Effector memory CD4-positive, alpha-beta T cell (primary cell): ENCODE results near the gene TSPEAR.
"Not testable (repeated sequence)": the region's sequence is repeated elsewhere in the genome, so short reads cannot be mapped to it uniquely, and the experiment has no call there.

Experiments
- DNase-seq, 3 donors: peaks; one replicate each; pipeline ENCODE4 v3.0.0-alpha.2; 2020
- H3K27ac ChIP-seq: 2 replicates; pipeline ENCODE4 v1.7.0; 2013; ENCODE audit warnings: mild to moderate bottlenecking, low read length, moderate library complexity; ENCODE audit not compliant: insufficient read depth, poor library complexity, severe bottlenecking
- H3K27me3 ChIP-seq: replicated peaks from 2 replicates; pipeline ENCODE4 v1.7.0; 2013; ENCODE audit warnings: mild to moderate bottlenecking, low read length; ENCODE audit not compliant: insufficient read depth, control insufficient read depth, poor library complexity, severe bottlenecking
- H3K36me3 ChIP-seq: 2 replicates; pipeline ENCODE4 v1.7.0; 2013; ENCODE audit warnings: mild to moderate bottlenecking, low read length, moderate library complexity; ENCODE audit not compliant: control insufficient read depth, insufficient read depth
- H3K4me1 ChIP-seq: 2 replicates; pipeline ENCODE4 v1.7.0; 2013; ENCODE audit warnings: low read length, mild to moderate bottlenecking; ENCODE audit not compliant: control insufficient read depth, insufficient read depth, poor library complexity, severe bottlenecking
- H3K4me3 ChIP-seq: 2 replicates; pipeline ENCODE4 v1.7.0; 2013; ENCODE audit warnings: low read length, low read depth, mild to moderate bottlenecking; ENCODE audit not compliant: insufficient read depth, poor library complexity, severe bottlenecking
- H3K9me3 ChIP-seq: 2 replicates; pipeline ENCODE4 v1.7.0; 2013; ENCODE audit warnings: mild to moderate bottlenecking, low read length, moderate library complexity; ENCODE audit not compliant: control insufficient read depth

TSPEAR gene

DNA sequence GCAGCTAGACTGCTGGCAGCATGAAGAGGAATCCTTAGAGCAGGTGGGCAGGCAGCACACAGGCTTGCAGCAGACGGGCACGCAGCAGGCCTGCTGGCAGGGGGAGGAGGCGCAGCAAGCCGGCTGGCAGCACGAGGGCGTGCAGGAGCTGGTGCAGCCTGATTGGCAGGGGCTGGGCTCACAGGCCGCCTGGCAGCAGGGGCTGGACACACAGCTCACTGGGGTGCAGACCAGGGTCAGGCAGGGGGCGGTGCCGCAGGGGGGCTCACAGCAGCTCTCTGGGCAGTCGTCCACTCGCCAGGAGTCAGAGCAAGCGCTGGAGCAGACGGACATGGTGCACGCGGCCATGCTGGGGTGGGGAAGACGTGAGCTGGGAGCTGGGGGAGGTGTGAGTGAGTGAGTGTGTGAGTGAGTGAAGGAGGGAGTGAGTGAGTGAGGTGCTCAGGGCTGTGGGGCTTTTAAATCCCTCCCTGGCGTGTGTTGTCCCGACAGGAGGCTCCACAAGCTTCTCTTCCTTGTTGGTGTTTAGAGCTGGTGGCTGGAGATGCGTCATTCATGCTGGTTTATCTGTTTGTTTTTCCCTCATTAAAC lies 131.0 kb downstream of the TSPEAR start, which contains the start of gene KRTAP10-5:
TSS of gene KRTAP10-5 (minus strand) at position 374 of the 591 bp plus-strand sequence. CDS start at position 348, 26 bp downstream.
- H3K4me3 ChIP-seq, H3K36me3 ChIP-seq, H3K27ac ChIP-seq, DNase-seq, H3K9me3 ChIP-seq, H3K4me1 ChIP-seq, H3K27me3 ChIP-seq: not testable (repeated sequence)

DNA sequence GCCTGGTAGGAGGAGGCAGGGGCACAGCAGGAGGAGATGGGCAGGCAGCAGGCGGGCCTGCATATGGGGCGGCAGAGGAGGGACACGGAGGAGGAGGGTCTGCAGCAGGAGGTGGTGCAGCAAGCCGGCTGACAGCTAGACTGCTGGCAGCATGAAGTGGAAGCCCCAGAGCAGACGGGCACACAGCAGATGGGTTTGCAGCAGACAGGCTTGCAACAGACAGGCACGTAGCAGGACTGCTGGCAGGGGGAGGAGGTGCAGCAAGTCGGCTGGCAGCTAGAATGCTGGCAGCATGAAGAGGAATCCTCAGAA lies 131.6 kb downstream of the TSPEAR start:
- H3K36me3 ChIP-seq = no peaks in the 10 kb centered on the region
- H3K27me3 ChIP-seq = no peaks in the 10 kb centered on the region
- H3K4me1 ChIP-seq = no peaks in the 10 kb centered on the region
- H3K4me3 ChIP-seq = no peak overlapping the region
- peaks cover 8% of the 10 kb centered on the region for H3K9me3 ChIP-seq
- no peak for DNase-seq
- no peak overlapping the region for H3K27ac ChIP-seq

DNA sequence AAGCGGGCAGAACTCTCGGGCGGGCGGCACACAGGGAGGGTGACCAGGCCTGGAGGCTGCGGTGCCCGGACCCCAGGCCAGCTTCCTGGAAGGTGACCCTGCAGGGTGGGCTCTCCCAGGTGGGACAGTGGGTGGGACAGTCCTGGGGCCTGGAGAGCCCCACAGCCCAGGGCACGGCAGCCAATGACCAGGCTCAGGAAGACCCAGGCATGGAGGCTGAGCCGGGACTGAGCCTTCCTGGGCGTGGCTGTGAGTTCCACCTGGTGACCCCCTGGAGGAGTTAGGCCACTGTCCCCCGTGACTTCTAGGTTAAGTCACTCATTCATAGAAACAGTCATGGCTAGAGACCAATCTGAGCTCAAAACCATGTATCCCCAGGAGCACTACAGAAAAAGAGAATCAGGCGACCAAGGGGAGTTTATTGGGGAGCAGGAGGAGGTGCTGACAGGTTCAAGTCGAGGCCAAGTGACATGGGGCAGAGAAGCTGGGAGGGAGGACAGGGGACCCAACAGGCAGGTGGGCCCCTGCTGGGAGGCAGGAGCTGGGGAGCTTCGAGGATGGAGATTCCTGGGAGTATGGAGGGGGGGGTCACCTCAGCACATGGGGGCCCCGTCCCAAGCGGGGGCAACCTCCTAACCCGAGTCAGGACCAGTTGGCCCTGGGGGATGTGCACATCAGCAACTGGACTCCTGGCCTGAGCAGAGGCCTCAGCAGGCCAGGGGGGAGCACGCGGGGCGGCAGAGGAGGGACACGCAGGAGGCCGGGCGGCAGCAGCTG lies 132.1 kb downstream of the TSPEAR start:
- Histone ChIP-seq H3K9me3 (peaks cover 8% of the 10 kb centered on the region), H3K27me3 (no peaks in the 10 kb centered on the region), H3K36me3 (no peaks in the 10 kb centered on the region), H3K4me3 (no peak overlapping the region), H3K27ac (no peak overlapping the region), H3K4me1 (no peaks in the 10 kb centered on the region)
- DNase-seq = no peak

DNA sequence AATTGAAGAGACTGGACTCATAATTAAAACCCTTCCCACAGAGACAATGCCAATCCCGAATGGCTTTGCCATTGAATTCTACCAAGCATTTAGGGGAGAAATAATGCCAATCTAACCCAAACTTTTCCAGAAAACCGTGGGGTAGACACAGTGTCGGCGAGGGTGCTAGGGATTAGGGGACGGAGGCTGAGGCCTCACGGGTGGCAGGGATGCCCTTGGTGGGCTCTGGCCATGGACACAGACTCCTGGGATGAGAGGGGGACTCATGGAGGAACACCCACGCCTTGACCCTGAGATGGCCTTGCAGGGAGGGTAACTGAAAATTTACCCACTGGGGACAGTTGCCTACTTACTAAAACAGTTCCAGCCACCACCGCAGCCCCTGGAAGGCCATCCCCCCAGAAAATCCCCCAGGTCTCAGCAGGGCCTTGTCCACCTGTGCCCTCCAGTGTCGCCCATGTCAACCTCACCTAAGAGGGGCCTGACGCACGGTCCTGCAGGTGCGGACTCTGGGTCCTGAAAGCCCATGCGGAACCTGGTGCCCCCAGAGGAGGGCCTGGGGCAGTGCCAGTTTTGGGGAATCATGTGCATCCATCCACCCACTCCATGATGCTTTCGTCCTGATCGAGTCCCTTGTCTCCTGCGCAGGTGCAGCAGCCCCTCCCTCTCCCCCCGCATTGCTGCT lies 132.9 kb downstream of the TSPEAR start:
- no peaks in the 10 kb centered on the region for H3K4me1 ChIP-seq
- H3K9me3 ChIP-seq = peaks cover 8% of the 10 kb centered on the region
- H3K27me3 ChIP-seq = no peaks in the 10 kb centered on the region
- no peak overlapping the region for H3K4me3 ChIP-seq
- DNase-seq = no peak
- H3K36me3 ChIP-seq = no peaks in the 10 kb centered on the region
- no peak overlapping the region for H3K27ac ChIP-seq

DNA sequence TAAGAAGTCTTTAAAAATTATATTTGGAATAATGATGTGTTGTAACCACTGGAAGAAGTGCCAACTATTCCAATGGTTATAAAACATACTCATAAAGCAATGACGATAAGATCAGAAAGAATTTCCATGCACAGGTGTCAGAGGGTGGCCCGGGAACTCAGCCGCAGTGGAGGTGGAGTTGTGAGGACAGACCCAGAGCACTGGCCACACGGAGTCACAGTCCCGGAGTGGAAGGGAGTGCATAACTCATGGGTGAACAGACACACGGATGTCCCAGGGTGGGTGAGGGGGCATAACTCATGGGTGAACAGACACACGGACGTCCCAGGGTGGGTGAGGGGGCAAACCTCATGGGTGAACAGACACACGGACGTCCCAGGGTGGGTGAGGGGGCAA lies 135.3 kb downstream of the TSPEAR start:
- no peak for DNase-seq
- H3K27ac ChIP-seq = no peak overlapping the region
- H3K27me3 ChIP-seq = no peaks in the 10 kb centered on the region
- H3K4me1 ChIP-seq = no peaks in the 10 kb centered on the region
- H3K9me3 ChIP-seq = no peaks in the 10 kb centered on the region
- H3K36me3 ChIP-seq = no peaks in the 10 kb centered on the region
- H3K4me3 ChIP-seq = no peak overlapping the region

DNA sequence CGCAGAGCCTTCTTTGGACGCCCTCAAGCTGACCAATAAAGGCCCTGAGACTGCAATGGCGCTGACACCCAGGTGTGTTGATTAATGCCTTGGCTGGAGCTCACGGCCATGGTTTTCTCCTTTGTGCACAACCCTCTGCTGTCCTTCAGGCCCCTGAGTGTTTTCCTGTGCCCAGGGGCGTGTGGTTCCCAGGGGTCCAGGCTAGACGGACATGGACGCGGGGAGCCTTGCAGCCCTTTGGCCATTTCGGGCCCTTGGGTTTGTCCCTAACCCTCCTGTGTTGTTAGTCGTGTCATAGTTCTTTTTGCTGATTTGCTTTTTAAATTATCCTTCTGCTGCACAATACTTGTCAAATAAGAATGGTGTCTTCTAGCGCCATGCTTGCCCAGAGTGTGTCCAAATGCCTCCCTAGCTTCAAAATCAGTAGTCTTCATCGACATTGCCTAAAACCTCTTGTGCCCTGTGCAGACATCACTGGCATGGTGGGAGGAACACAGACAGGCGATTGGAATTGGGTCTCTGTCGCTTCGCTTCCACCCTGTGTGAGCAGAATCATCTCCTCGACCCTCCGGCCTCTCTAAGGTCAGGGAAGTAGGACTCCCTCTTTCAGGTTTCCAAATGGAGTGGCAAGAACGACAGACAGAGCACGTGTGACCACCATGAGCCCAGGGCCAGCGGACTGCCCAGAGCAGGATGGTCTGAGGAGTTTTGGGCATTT lies 135.9 kb downstream of the TSPEAR start:
- Histone ChIP-seq H3K27ac (no peak overlapping the region), H3K27me3 (no peaks in the 10 kb centered on the region), H3K4me1 (no peaks in the 10 kb centered on the region), H3K4me3 (no peak overlapping the region), H3K36me3 (no peaks in the 10 kb centered on the region), H3K9me3 (no peaks in the 10 kb centered on the region)
- no peak for DNase-seq

DNA sequence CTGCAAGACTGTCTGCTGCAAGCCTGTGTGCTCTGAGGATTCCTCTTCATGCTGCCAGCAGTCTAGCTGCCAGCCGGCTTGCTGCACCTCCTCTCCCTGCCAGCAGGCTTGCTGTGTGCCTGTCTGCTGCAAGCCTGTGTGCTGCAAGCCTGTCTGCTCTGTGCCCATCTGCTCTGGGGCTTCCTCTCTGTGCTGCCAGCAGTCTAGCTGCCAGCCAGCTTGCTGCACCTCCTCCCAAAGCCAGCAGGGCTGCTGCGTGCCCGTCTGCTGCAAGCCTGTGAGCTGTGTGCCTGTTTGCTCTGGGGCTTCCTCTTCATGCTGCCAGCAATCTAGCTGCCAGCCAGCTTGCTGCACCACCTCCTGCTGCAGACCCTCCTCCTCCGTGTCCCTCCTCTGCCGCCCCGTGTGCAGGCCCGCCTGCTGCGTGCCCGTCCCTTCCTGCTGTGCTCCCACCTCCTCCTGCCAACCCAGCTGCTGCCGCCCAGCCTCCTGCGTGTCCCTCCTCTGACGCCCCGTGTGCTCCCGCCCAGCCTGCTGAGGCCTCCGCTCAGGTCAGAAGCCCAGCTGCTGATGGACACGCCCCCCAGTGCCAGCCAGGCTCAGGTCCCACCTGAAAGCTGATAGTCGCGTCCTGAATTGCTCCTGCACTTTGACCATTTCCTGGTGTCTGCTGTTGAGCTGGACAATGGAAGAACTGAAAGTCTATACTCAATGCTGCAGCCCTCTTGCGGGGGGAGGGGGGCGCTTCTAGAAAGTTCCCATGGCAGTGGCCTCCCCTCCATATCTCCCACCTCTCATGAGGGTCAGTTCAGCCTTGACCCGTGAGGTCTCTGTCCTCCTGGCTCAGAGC lies 136.7 kb downstream of the TSPEAR start:
- Histone ChIP-seq H3K36me3 (no peaks in the 10 kb centered on the region), H3K27me3 (no peaks in the 10 kb centered on the region), H3K4me3 (no peak overlapping the region), H3K4me1 (no peaks in the 10 kb centered on the region), H3K27ac (no peak overlapping the region), H3K9me3 (no peaks in the 10 kb centered on the region)
- DNase-seq = no peak

DNA sequence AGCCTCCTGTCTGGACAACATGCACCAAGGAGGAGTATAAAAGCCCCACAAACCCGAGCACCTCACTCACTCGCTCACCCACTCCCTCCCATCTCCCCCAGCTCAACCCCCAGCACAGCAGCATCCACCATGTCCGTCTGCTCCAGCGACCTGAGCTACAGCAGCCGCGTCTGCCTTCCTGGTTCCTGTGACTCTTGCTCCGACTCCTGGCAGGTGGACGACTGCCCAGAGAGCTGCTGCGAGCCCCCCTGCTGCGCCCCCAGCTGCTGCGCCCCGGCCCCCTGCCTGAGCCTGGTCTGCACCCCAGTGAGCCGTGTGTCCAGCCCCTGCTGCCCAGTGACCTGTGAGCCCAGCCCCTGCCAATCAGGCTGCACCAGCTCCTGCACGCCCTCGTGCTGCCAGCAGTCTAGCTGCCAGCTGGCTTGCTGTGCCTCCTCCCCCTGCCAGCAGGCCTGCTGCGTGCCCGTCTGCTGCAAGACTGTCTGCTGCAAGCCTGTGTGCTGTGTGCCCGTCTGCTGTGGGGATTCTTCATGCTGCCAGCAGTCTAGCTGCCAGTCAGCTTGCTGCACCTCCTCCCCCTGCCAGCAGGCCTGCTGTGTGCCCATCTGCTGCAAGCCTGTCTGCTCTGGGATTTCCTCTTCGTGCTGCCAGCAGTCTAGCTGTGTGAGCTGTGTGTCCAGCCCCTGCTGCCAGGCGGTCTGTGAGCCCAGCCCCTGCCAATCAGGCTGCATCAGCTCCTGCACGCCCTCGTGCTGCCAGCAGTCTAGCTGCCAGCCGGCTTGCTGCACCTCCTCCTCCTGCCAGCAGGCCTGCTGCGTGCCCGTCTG lies 137.5 kb downstream of the TSPEAR start, which contains the start of gene KRTAP10-4:
TSS of gene KRTAP10-4 (plus strand) at position 100 of the 827 bp plus-strand sequence. CDS start at position 130, 30 bp downstream.
- not testable (repeated sequence) for H3K4me1 ChIP-seq, DNase-seq, H3K36me3 ChIP-seq, H3K9me3 ChIP-seq, H3K4me3 ChIP-seq, H3K27ac ChIP-seq, H3K27me3 ChIP-seq
